OCI-LY7 (cell line): Measurements from ENCODE around the gene PIGX.

Source experiments
- CTCF ChIP-seq: fragments of 200-600 bp; sonication (generic); conservative IDR thresholded peaks from 2 replicates; pipeline ENCODE4 v1.5.1; 2014; ENCODE audit warnings: mild to moderate bottlenecking, antibody characterized with exemption, low read length, moderate library complexity, mixed read lengths
- EZH2phosphoT487 ChIP-seq: fragments of 200-600 bp; sonication (generic); IDR thresholded peaks from 2 replicates; pipeline ENCODE4 v1.6.1; 2018; ENCODE audit warnings: low read depth, borderline replicate concordance, mild to moderate bottlenecking, mixed run types, antibody characterized with exemption, low read length, moderate library complexity, mixed read lengths

GRCh38 chr3:196694941-196695848, 17.0 kb upstream of the PIGX start:
- TF ChIP-seq CTCF (no peak), EZH2phosphoT487 (no peak)
